ENCODE data around the gene UBAC1.

UBAC1 gene

DNA sequence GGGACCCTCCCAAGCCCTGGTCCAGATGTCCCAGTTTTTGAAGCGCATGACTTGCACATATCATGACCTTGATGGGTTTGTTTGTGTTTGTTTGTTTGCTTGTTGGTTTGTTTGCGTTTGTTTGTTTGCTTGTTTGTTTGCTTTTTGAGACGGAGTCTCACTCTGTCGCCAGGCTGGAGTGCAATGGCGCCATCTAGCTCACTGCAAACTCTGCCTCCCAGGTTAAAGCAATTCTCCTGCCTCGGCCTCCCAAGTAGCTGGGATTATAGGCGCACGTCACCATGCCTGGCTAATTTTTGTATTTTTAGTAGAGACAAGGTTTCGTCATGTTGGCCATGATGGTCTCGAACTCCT, 13.0 kb upstream of the UBAC1 start:
- Histone ChIP-seq H4K20me1 (ENCODE audit: insufficient read depth) (no peaks in the 10 kb centered on the region), H3K36me3 (ENCODE audit: insufficient read depth) (no peaks in the 10 kb centered on the region), H3K4me1 (ENCODE audit: low read depth, poor library complexity, severe bottlenecking) (no peaks in the 10 kb centered on the region), H3K4me3 (IDR thresholded peaks at IDR 0.05; ENCODE audit: insufficient read depth, low read depth, low read length) (no peak overlapping the region), H3K79me2 (ENCODE audit: insufficient read depth, low read depth) (no peaks in the 10 kb centered on the region), H3K9ac (no peak overlapping the region), H3K4me2 (no peak overlapping the region), H2AFZ (ENCODE audit: low read depth) (no peak overlapping the region), H3K27ac (no peak overlapping the region), H3K27me3 (ENCODE audit: insufficient read depth, low read depth) (peaks cover 76% of the 10 kb centered on the region)
- TF ChIP-seq, protein P1, sequence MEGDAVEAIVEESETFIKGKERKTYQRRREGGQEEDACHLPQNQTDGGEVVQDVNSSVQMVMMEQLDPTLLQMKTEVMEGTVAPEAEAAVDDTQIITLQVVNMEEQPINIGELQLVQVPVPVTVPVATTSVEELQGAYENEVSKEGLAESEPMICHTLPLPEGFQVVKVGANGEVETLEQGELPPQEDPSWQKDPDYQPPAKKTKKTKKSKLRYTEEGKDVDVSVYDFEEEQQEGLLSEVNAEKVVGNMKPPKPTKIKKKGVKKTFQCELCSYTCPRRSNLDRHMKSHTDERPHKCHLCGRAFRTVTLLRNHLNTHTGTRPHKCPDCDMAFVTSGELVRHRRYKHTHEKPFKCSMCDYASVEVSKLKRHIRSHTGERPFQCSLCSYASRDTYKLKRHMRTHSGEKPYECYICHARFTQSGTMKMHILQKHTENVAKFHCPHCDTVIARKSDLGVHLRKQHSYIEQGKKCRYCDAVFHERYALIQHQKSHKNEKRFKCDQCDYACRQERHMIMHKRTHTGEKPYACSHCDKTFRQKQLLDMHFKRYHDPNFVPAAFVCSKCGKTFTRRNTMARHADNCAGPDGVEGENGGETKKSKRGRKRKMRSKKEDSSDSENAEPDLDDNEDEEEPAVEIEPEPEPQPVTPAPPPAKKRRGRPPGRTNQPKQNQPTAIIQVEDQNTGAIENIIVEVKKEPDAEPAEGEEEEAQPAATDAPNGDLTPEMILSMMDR (conservative IDR thresholded peaks at IDR 0.05; ENCODE audit: low read depth, low read length), result no peak

DNA sequence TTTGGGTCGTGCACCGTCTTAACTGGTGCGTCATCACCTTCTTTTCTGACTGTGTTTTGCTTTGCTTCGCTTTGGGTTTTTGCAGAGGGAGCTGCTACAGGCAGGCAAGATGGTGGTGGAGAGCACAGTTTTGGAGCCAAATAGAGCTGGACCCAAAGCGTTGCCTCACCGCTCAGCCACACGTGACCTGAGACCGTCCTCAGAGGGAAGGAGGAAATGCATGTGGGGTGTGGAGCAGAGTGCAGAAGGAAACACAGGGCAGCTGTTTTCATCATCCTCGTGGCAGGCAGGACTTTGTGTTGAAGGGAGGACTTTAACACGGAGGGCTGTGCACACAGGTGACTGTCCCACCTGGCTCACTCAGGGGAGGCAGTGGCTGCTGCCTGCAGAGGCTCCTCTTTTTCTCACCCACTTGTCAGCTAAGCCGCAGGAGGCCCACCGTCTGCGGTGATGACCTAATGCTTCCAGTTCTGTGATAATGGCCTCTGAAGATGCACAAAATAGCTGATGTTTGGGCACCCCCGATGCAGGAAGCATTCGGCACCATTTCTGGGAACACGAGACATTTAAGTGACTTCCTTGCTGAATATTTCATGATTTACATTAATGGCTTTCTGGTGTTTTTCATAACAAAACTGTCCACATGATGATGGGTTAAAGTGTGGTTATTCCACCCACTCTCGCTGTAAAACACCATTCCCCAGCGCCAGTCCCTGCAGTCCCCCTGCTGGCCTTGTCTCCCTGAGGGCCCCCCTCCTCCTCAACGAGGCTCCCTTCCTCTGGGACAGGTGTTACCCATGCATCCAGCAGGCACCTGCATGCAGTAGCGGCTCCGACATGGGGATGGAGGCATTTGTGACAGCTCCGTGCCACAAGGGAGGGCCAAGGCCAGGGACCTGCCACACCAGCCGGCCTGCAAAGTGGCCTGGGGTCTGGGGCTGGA, 12.4 kb upstream of the UBAC1 start:
- Histone ChIP-seq H3K4me1 (ENCODE audit: low read depth, poor library complexity, severe bottlenecking) (no peaks in the 10 kb centered on the region), H3K9ac (no peak overlapping the region), H3K4me2 (no peak overlapping the region), H3K27ac (no peak overlapping the region), H2AFZ (ENCODE audit: low read depth) (no peak overlapping the region), H4K20me1 (ENCODE audit: insufficient read depth) (no peaks in the 10 kb centered on the region), H3K36me3 (ENCODE audit: insufficient read depth) (no peaks in the 10 kb centered on the region), H3K4me3 (IDR thresholded peaks at IDR 0.05; ENCODE audit: insufficient read depth, low read depth, low read length) (no peak overlapping the region), H3K79me2 (ENCODE audit: insufficient read depth, low read depth) (no peaks in the 10 kb centered on the region), H3K27me3 (ENCODE audit: insufficient read depth, low read depth) (peaks cover 76% of the 10 kb centered on the region)
- TF ChIP-seq, protein P1 (conservative IDR thresholded peaks at IDR 0.05; ENCODE audit: low read depth, low read length), result no peak

DNA sequence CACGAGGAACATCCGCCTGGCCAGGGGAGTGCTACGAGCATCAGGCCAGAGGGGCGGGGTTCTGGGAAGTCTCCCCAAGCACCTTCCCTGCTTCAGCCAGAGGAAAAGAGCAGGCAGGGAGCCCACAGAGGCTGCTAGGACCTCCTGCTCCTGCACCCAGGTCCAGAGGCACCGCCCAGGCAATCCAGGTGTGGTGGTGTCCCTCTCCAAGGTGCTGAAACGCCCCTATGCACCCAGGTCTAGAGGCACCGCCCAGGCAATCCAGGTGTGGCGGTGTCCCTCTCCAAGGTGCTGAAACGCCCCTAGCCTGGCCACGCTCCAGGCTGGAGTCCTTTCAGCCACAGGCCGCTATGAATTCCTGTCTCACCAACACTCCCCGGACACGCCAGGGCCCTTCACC, 10.7 kb upstream of the UBAC1 start:
- no peaks in the 10 kb centered on the region for H3K79me2 ChIP-seq (ENCODE audit: insufficient read depth, low read depth)
- no peak overlapping the region for H3K9ac ChIP-seq
- H2AFZ ChIP-seq (ENCODE audit: low read depth), result no peak overlapping the region
- no peak overlapping the region for H3K4me2 ChIP-seq
- H3K4me1 ChIP-seq (ENCODE audit: low read depth, poor library complexity, severe bottlenecking), result peaks cover 6% of the 10 kb centered on the region
- H3K4me3 ChIP-seq (IDR thresholded peaks at IDR 0.05; ENCODE audit: insufficient read depth, low read depth, low read length), result no peak overlapping the region
- H3K36me3 ChIP-seq (ENCODE audit: insufficient read depth), result no peaks in the 10 kb centered on the region
- no peak overlapping the region for H3K27ac ChIP-seq
- H4K20me1 ChIP-seq (ENCODE audit: insufficient read depth), result no peaks in the 10 kb centered on the region
- peaks cover 78% of the 10 kb centered on the region for H3K27me3 ChIP-seq (ENCODE audit: insufficient read depth, low read depth)
- TF ChIP-seq, protein P1 (conservative IDR thresholded peaks at IDR 0.05; ENCODE audit: low read depth, low read length), result no peak

DNA sequence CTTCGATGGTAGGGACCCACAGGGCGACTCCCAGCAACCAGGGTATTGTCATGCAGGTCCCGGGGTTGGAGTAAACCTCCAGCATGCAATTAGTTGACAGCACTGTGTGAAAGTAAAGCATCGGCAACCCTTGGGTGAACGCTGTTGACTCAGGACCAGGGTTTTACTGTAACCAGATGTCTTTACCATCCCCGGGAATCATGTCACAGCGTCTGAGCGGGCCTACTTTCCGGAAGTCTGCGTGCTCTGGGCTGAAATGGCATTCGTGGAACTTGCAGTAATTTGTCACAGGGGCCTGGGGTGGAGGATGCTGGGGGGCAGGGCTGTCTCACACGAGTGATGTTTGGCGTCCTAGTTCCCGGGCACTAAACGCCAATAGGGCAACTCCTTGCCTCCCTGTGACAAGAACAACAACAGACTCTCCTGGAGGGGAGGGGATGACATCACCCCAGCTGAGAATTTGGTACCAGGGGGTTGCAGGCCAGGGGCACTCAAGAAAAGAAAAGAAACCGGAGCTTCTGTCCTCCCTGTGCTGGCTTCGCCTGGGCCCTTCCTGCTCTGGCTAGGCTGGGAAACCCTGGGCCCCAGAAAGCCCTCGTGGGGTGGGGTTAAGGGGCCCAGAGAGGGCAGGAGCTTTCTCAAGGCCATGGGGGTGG, 10.1 kb upstream of the UBAC1 start:
- Histone ChIP-seq H3K4me1 (ENCODE audit: low read depth, poor library complexity, severe bottlenecking) (peaks cover 10% of the 10 kb centered on the region), H4K20me1 (ENCODE audit: insufficient read depth) (no peaks in the 10 kb centered on the region), H3K27ac (no peak overlapping the region), H3K27me3 (ENCODE audit: insufficient read depth, low read depth) (peaks cover 72% of the 10 kb centered on the region), H3K4me2 (no peak overlapping the region), H3K79me2 (ENCODE audit: insufficient read depth, low read depth) (no peaks in the 10 kb centered on the region), H3K4me3 (IDR thresholded peaks at IDR 0.05; ENCODE audit: insufficient read depth, low read depth, low read length) (no peak overlapping the region), H3K36me3 (ENCODE audit: insufficient read depth) (no peaks in the 10 kb centered on the region), H2AFZ (ENCODE audit: low read depth) (no peak overlapping the region), H3K9ac (no peak overlapping the region)
- TF ChIP-seq, protein P1 (conservative IDR thresholded peaks at IDR 0.05; ENCODE audit: low read depth, low read length), result no peak

Data from KMS-11 (cell line).